ENCODE data around the gene AVP.
"Not testable (repeated sequence)": the region's sequence is repeated elsewhere in the genome, so short reads cannot be mapped to it uniquely, and the experiment has no call there.

AVP gene

DNA sequence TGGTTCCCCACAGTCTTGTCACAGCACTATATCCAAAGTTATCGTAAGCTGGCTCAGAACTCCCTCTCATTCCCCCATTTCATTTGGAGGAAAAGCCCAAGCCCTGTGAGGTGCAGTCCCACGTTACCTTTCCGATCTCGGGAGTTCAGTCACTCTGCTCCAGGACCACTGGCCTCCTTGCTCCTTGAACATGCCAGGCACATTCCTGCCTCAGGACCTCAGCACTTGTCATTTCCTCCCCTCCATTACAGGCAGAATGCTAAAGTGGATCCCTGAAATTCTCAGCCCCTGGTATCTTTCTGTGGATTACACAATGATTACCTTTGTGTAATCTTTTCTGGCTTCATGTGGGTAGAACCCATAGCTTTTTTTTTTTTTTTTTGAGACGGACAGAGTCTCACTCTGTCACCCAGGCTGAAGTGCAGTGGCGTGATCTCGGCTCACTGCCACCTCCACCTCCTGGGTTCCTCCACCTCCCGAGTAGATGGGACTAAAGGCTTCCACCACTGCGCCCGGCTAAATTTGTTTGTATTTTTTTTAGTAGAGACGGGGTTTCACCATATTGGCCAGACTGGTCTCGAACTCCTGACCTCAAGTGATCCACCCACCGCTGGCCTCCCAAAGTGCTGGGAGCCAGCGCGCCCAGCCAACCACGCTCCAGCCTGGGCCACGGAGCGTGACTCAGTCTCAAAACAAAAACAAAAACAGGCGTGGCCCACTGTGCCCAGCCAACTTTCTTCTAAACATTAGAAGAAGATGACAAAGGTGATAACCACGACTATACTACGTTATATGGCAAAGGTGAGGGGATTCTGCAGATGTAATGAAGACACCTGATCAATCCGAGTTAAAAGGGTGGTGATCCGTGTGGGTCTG is 17.1 kb downstream of the AVP start:
- Histone ChIP-seq H3K9ac (ENCODE audit: low read depth, low read length) (no peak overlapping the region), H3K4me1 (ENCODE audit: insufficient read depth, low read length) (no peaks in the 10 kb centered on the region; the same call in 1 of the 2 replicates), H3K36me3 (ENCODE audit: insufficient read depth, low read length) (no peaks in the 10 kb centered on the region), H3K9me3 (ENCODE audit: control insufficient read depth, insufficient read depth, low read length) (no peaks in the 10 kb centered on the region)

DNA sequence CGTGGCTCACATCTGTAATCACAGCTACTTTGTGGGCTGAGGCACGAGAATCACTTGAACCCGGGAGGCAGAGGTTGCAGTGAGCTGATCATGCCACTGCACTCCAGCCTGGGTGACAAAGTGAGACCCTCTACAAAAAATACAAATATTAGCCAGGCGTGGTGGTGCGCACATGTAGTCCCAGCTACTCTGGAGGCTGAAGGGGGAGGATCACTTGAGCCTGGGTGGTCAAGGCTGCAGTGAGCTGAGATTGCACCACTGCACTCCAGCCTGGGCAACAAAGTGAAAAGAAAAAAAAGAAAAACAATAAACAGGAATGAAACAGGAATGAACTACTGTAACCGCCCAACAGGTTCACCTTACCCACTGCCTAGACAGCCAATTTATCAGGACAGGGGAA is 20.4 kb downstream of the AVP start:
- H3K36me3 ChIP-seq (ENCODE audit: insufficient read depth, low read length); H3K4me1 ChIP-seq (ENCODE audit: insufficient read depth, low read length); H3K9ac ChIP-seq (ENCODE audit: low read depth, low read length); H3K9me3 ChIP-seq (ENCODE audit: control insufficient read depth, insufficient read depth, low read length): not testable (repeated sequence)

DNA sequence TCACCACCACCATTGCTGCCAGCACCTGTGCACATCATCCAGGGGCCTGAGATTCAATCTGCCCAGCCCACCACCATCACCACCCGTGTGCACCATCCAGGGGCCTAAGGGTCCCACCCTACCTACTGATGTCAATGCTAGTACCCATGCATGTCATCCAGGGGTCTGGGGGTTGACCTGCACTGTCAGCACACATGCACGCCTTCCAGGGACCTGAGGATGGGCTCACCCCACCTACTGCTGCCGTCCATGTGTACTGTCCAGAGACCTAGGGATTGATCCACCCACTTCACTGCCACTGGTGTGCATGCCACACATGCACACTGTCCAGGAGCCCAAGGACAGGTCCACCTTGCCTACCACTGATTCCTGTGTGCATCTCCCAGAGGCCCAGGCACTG is 25.0 kb downstream of the AVP start:
- H3K9ac ChIP-seq (ENCODE audit: low read depth, low read length), result no peak overlapping the region
- H3K4me1 ChIP-seq (ENCODE audit: insufficient read depth, low read length), result no peaks in the 10 kb centered on the region
- H3K9me3 ChIP-seq (ENCODE audit: control insufficient read depth, insufficient read depth, low read length), result no peaks in the 10 kb centered on the region
- H3K36me3 ChIP-seq (ENCODE audit: insufficient read depth, low read length), result no peaks in the 10 kb centered on the region

DNA sequence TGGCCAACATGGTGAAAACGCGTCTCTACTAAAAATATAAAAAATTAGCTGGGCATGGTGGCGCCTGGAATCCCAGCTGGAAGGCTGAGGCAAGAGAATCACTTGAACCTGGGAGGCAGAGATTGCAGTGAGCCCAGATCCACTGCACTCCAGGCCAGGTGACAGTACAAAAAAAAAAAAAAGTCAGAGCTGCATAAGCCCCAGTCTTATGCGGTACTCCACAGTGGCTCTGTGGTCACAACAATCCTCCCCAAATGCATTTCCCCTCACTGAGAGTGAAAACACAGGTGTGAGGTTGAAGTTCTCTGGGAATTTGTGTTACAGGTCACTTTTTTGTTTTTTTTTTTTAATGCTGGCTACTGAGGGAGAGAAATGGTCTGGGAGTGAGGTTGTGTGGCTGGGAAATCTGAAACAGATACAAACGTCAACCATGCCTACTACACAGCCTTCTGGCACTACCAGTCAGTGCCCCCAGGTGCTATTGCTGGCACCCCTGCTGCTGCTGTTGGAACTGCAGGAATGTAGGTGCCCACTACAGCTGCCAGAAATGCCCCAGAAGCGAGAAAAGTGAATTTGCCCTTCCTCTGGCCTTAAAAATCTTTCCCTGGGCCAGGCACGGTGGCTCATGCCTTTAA is 33.0 kb downstream of the AVP start:
- no peak overlapping the region for H3K9ac ChIP-seq (ENCODE audit: low read depth, low read length)
- no peaks in the 10 kb centered on the region for H3K9me3 ChIP-seq (ENCODE audit: control insufficient read depth, insufficient read depth, low read length)
- no peaks in the 10 kb centered on the region for H3K4me1 ChIP-seq (ENCODE audit: insufficient read depth, low read length)
- H3K36me3 ChIP-seq (ENCODE audit: insufficient read depth, low read length), result peaks cover 13% of the 10 kb centered on the region

DNA sequence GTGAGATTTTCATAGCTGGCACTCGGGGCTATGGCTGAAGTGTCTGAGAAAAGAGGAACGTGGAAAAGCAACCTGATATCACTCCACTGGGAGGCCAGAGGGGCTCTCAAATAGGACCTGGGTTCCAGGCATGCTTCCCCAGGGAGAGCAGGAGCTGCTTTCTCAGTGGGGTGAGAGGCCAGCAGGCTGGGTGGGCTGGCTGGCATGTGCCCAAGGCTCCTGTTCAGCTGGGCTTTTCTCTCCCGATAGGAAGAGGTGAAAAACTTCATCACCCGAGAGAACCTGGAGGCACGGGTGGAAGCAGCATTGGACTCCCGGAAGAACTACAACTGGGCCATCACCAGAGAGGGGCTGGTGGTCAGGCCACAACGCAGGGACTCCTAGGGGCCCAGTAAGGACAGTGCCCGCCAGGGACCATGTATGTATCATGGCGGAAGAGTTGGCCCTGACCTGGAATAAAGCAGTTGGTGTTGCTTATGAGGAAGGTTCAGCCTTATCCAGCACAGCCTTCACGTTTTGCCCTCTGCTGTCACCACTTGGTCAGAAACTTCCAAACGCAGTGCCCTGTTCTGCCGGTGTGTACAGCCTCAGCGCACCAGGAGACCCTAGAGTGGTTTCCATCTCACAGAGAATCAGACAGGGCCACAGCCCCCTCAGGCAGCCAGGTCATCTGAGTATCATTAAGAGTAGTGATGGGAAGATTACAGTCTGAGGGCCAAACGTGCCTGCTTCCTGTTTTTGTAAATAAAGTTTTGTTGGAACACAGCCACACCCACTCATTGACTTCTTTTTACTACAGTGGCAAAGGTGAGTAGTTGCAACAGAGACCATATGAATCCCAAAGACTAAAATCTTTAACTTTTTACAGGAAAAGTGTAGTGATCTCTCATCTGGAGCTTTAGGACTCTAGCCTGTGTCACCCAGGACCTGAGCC is 36.8 kb downstream of the AVP start:
- Histone ChIP-seq H3K36me3 (ENCODE audit: insufficient read depth, low read length) (peaks cover 13% of the 10 kb centered on the region), H3K4me1 (ENCODE audit: insufficient read depth, low read length) (peaks cover under 1% of the 10 kb centered on the region; the same call in 1 of the 2 replicates), H3K9me3 (ENCODE audit: control insufficient read depth, insufficient read depth, low read length) (no peaks in the 10 kb centered on the region), H3K9ac (ENCODE audit: low read depth, low read length) (no peak overlapping the region)

DNA sequence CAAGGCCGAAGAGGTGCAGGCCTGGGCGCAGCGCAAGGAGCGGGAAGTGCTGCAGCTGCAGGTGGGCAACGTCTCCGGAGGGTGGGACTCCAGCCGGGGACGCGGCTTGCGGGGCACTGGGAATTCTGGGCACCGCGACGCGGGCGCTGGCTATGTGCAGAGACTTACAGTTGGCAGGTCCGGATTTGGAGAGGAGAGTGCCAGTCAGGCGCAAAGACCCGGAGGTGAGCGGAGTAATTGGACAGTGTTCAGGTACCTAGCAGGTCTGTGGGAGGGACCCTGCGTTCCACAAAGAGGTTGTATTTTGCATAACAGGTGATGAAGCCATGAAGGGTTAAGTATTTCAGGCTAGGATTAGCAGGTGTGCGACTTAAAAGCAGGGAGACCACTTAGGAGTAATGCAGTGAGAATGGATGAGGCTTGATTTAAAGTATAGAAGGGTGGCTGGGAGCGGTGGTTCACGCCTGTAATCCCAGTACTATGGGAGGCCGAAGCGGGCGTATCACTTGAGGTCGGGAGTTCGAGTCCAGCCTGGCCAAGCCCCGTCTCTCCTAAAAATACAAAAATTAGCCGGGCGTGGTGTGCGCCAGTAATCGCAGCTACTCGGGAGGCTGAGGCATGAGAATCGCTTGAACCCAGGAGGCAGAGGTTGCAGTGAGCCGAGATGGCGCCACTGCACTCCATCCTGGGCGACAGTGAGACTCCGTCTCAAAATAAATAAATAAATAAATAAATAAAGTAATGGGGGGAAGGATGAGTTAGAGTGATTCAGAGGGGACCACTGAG is 37.7 kb downstream of the AVP start:
- no peaks in the 10 kb centered on the region for H3K9me3 ChIP-seq (ENCODE audit: control insufficient read depth, insufficient read depth, low read length)

DNA sequence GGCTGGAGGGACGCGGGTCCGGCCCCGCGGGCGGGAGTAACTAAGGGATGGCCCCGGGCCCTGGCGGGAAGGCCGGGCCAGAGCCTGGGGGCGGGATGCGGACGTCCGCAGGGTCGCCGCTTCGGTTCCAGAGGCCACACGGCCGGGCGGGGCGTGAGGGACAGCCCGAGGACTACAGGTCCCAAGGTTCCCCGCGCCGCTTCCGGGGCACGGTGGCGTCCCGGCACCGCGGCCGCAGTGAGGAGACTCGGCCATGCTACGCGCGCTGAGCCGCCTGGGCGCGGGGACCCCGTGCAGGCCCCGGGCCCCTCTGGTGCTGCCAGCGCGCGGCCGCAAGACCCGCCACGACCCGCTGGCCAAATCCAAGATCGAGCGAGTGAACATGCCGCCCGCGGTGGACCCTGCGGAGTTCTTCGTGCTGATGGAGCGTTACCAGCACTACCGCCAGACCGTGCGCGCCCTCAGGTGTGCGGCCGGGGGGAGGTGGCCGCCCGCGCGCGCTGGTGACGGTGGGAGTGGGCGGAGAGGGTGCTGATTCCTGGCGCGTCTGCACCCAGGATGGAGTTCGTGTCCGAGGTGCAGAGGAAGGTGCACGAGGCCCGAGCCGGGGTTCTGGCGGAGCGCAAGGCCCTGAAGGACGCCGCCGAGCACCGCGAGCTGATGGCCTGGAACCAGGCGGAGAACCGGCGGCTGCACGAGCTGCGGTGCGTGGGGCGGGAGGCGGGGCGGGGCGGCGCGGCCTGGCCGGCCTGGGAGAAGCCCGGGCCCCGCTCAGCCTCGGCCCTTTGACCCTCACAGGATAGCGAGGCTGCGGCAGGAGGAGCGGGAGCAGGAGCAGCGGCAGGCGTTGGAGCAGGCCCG is 38.5 kb downstream of the AVP start, which contains the start of gene MRPS26:
MRPS26 (plus strand) TSS at position 237 of the 861 bp plus-strand sequence; CDS start at position 254, 17 bp downstream.
- H3K4me1 ChIP-seq (ENCODE audit: insufficient read depth, low read length), result peaks cover 11% of the 10 kb centered on the region
- peaks cover 13% of the 10 kb centered on the region for H3K36me3 ChIP-seq (ENCODE audit: insufficient read depth, low read length)
- peak within 1 kb of the TSS; percentile 91 for H3K9ac ChIP-seq (ENCODE audit: low read depth, low read length)
- no peaks in the 10 kb centered on the region for H3K9me3 ChIP-seq (ENCODE audit: control insufficient read depth, insufficient read depth, low read length)

More for the DNA sequence above, 37.7 kb downstream of the AVP start:
- Histone ChIP-seq H3K9ac (ENCODE audit: low read depth, low read length) (peak overlapping the region; percentile 91), H3K36me3 (ENCODE audit: insufficient read depth, low read length) (peaks cover 13% of the 10 kb centered on the region), H3K4me1 (ENCODE audit: insufficient read depth, low read length) (peaks cover 9% of the 10 kb centered on the region)

DNA sequence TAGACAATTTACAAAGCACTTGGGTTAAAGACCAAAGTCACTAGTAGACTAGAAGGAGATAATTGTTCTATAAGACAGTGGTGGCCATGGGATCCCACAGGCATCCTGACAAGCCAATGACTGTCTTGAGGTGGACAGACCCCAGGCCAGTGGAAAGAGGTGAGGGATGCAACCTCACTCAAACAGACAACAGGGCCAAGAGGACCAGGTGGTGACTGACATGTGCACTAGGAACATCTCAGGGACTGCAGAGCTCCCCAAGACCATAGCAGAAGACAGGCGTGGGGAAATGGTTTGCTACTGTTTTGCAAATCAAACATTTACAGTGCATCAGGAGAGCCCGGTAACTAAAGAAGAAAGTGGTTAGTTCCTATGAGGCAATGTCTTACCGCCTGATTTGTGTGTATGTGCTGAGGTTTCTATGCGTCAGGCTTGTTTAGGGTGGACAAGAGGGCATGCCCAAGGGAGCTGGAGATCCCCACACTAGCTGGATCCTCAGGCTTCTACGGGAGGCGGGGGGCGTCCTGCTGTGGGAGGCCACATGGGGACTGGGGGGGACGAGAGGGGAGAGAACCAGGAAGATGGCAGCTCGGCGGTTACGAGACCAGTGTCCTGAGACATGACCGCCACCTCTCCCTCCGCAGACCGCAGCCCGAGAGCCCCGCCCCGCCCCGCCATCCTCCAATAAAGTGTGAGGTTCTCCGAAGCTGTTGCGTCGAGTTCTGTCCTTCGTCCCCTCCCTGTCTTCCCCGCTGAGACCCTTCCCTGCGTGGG is 39.3 kb downstream of the AVP start:
- Histone ChIP-seq H3K9me3 (ENCODE audit: control insufficient read depth, insufficient read depth, low read length) (no peaks in the 10 kb centered on the region), H3K9ac (ENCODE audit: low read depth, low read length) (peak overlapping the region; percentile 91), H3K36me3 (ENCODE audit: insufficient read depth, low read length) (peaks cover 17% of the 10 kb centered on the region), H3K4me1 (ENCODE audit: insufficient read depth, low read length) (peaks cover 11% of the 10 kb centered on the region)

DNA sequence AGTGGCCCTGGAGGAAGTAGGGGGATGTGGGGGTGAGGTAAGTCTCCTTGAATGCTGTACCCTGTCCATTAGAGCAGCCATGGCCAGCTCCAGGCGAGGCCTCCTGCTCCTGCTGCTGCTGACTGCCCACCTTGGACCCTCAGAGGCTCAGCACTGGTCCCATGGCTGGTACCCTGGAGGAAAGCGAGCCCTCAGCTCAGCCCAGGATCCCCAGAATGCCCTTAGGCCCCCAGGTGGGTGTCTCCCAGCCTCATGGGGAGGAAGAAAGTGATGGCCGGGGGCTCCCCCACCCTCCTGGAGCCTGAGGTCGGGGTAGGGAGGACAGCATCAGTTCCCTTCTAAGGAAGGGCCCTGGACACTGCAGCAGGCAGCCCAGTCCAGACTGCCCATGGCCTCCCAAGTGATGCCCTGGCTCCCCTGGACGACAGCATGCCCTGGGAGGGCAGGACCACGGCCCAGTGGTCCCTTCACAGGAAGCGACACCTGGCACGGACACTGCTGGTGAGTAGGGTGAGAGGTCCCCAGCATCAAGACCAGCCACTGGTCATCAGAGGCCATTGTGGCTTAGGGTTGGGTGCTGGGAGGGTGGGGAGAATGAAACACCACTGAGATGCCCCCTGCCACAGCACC is 40.1 kb downstream of the AVP start:
- Histone ChIP-seq H3K9ac (ENCODE audit: low read depth, low read length) (no peak overlapping the region), H3K36me3 (ENCODE audit: insufficient read depth, low read length) (peaks cover 19% of the 10 kb centered on the region), H3K4me1 (ENCODE audit: insufficient read depth, low read length) (peaks cover 11% of the 10 kb centered on the region), H3K9me3 (ENCODE audit: control insufficient read depth, insufficient read depth, low read length) (no peaks in the 10 kb centered on the region)

DNA sequence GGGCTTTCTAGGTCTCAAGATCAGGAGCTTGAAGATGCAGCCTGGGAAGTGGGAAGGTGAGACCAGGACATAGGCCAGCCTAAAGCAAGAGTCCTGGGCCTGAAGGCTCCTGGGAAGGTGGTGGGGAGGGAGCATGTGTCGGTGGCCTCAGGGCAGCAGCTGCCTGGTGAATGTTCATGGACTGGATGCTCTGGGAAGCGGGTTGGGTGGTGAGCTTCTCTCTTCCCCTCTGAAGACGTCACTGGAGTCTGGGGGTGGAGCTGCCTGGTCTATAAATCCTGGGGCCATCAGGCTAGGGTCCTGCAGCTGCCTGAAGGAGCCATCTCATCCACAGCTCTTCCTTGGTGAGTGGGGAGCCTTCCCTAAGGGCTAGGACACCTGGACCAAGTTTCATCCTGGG is 41.2 kb downstream of the AVP start, which contains the start of gene GNRH2:
GNRH2 (plus strand) TSS at position 301 of the 400 bp plus-strand sequence. CDS start 793 bp downstream, outside the sequence.
- H3K9ac ChIP-seq (ENCODE audit: low read depth, low read length), result no peak within 1 kb of the TSS
- no peaks in the 10 kb centered on the region for H3K9me3 ChIP-seq (ENCODE audit: control insufficient read depth, insufficient read depth, low read length)
- H3K36me3 ChIP-seq (ENCODE audit: insufficient read depth, low read length), result peaks cover 22% of the 10 kb centered on the region
- peaks cover 11% of the 10 kb centered on the region for H3K4me1 ChIP-seq (ENCODE audit: insufficient read depth, low read length)

DNA sequence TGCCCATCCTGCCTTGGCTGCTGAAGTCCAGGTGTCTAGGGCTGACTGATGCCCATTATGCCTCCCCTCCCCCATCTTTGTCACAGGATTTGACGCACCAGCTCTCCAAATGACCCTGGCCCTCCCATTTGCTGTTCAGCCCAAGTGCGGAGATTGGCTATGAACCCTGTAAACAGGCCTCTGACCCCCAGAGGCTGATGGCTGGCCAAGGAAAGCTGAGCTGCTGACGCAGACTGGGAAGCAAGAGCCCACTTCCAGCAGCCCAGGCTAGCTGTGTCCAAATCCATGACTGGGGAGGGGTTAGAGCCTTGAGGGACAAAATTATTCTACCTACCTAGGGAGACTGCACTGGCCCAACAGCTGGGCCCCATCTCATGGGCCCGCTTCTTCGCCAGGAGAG is 41.9 kb downstream of the AVP start:
- H3K4me1 ChIP-seq (ENCODE audit: insufficient read depth, low read length), result peaks cover 11% of the 10 kb centered on the region
- no peak overlapping the region for H3K9ac ChIP-seq (ENCODE audit: low read depth, low read length)
- no peaks in the 10 kb centered on the region for H3K9me3 ChIP-seq (ENCODE audit: control insufficient read depth, insufficient read depth, low read length)
- peaks cover 18% of the 10 kb centered on the region for H3K36me3 ChIP-seq (ENCODE audit: insufficient read depth, low read length)

DNA sequence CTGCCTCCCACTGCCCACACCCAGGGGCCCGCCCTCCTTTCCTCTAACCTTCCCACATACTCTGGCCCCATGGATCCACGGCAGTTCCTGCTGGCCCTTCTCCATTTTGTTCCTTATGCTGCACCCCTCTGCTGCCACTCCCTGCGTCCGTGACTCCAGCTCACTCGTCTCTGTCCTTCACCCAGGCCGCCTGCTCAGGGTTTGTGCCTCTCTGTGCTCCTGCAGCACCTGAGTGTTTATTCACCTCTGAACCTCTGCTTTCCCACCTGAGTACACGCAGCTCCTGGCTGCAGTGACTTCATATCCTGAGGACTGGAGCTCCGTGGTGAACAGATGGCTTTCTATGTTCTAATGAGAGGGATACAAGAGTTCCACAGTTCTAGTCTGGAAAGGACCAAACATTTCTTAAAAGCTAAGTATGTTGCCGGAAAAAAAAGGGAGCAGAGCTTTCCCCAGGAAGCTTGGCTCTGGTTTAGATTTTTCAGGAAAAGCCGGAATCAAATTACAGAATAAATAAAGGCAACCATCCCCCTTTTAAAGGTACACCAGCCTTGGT is 42.6 kb downstream of the AVP start:
- Histone ChIP-seq H3K4me1 (ENCODE audit: insufficient read depth, low read length) (peaks cover 11% of the 10 kb centered on the region), H3K36me3 (ENCODE audit: insufficient read depth, low read length) (peaks cover 22% of the 10 kb centered on the region), H3K9me3 (ENCODE audit: control insufficient read depth, insufficient read depth, low read length) (no peaks in the 10 kb centered on the region), H3K9ac (ENCODE audit: low read depth, low read length) (no peak overlapping the region)
